Spleen (tissue), 7 donors: ENCODE data around the gene KCNJ2.

ENCODE experiments used
- POLR2A ChIP-seq, 3 donors: fragments of 450-650 bp; IDR thresholded peaks; one replicate each; pipeline ENCODE4 v1.5.1; 2017; ENCODE audit warnings: antibody characterized with exemption in 3 of 3, mild to moderate bottlenecking in 1 of 3
- TF ChIP-seq, protein P1 (sequence below), 11 experiments: fragments of 200-600 bp in 7 of 11; fragments of 450-650 bp in 4 of 11; sonication (generic) in 4 of 11; IDR thresholded peaks in 8 of 11; conservative IDR thresholded peaks in 3 of 11; 1 replicate in 7 of 11; 2 replicates in 4 of 11; pipeline versions ENCODE4 v1.4.0 to v1.8.0; 2016 to 2021; ENCODE audit warnings: antibody characterized with exemption in 11 of 11, inconsistent platforms in 4 of 11, mild to moderate bottlenecking in 1 of 11
- donor health status: DM: no; HTN: no; CAD: no; lungs with moderate emphysema.
- donor health status: DM: no; HTN: no; CAD: no.
- donor health status: DM: no; HTN: no; CAD: no.

DNA sequence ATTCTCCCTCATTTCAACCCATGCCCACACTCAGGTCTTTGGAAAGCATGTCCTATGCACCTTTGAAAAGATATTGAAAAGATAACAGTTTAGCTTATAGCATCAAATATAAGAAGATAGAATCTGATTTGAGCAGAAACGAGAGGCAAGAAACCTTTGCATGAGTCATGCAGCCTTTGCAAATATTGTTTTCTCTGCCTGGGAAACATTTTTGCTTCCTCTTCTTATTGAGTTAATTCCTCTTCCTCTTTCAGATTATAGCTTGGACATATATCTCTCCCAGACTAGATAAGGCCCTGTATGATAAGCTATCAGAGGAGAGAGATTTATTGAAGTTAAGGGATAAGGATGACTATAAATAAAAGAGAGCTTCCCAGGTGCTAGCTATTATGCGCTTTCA is 46.1 kb upstream of the KCNJ2 start:
- TF ChIP-seq POLR2A (IDR thresholded peaks at IDR 0.05) = no peak
- TF ChIP-seq, protein P1, sequence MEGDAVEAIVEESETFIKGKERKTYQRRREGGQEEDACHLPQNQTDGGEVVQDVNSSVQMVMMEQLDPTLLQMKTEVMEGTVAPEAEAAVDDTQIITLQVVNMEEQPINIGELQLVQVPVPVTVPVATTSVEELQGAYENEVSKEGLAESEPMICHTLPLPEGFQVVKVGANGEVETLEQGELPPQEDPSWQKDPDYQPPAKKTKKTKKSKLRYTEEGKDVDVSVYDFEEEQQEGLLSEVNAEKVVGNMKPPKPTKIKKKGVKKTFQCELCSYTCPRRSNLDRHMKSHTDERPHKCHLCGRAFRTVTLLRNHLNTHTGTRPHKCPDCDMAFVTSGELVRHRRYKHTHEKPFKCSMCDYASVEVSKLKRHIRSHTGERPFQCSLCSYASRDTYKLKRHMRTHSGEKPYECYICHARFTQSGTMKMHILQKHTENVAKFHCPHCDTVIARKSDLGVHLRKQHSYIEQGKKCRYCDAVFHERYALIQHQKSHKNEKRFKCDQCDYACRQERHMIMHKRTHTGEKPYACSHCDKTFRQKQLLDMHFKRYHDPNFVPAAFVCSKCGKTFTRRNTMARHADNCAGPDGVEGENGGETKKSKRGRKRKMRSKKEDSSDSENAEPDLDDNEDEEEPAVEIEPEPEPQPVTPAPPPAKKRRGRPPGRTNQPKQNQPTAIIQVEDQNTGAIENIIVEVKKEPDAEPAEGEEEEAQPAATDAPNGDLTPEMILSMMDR (IDR thresholded peaks at IDR 0.05 in 8 of 11, conservative IDR thresholded peaks at IDR 0.05 in 3 of 11) = no peak
